HG03521 (cell line): ENCODE results near the gene LHX6.

ENCODE experiments used
- ATAC-seq: cut with Tn5 transposase; IDR thresholded peaks from one replicate; pipeline ENCODE4 v1.9.1; 2021; ENCODE audit warnings: mild to moderate bottlenecking, moderate library complexity; ENCODE audit not compliant: unreplicated experiment

LHX6 gene

GRCh38 chr9:122192914-122193525 is 35.7 kb downstream of the LHX6 start:
- no peak for ATAC-seq

GRCh38 chr9:122192261-122192875 is 36.4 kb downstream of the LHX6 start:
- no peak for ATAC-seq

GRCh38 chr9:122191584-122191983 is 37.2 kb downstream of the LHX6 start:
- ATAC-seq: no peak

GRCh38 chr9:122190597-122191381 is 38.0 kb downstream of the LHX6 start:
- no peak for ATAC-seq

DNA sequence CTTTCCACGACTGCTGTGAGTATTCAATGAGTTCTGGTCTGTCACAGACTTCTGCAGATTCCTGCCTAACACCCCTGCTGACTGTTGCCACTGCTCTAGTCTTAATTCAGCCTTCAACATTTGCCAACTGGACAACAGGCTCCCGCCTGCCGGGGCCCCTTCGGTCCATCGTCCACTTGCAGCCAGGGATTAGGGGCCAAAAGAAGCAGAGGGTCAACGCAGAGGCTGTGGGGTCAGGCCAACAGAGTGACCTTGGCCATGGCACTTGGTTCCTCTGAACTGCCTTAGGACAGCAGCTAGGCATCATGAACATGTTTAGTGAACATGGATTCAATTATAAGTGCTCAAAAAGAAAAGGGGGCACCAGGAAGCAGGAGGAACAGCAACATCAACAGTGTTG is 40.4 kb downstream of the LHX6 start:
- ATAC-seq: no peak

GRCh38 chr9:122186777-122187470 is 41.8 kb downstream of the LHX6 start:
- ATAC-seq: no peak

GRCh38 chr9:122186301-122186700 is 42.5 kb downstream of the LHX6 start:
- no peak for ATAC-seq

DNA sequence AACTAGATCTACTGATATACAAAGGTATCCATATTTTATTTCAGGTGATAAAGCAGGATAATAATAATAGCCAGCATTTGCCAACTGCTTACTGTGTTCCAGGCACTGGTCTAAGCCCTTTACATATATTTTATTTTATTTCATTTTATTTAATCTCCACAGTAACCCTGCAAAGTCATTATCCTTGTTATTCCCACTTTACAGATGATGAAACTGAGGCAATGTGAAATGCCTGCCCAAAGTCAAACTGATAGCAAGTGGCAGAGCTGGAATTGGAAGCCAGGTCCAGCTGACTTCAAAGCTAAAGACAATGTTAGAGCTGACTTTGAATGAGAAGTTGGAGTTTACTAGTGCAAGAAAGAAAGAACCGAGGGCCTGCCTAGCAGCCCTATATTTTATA is 44.2 kb downstream of the LHX6 start:
- no peak for ATAC-seq

- ATAC-seq: no peak
Observed at GRCh38 chr9:122183501-122183900, 45.3 kb downstream of the LHX6 start.

DNA sequence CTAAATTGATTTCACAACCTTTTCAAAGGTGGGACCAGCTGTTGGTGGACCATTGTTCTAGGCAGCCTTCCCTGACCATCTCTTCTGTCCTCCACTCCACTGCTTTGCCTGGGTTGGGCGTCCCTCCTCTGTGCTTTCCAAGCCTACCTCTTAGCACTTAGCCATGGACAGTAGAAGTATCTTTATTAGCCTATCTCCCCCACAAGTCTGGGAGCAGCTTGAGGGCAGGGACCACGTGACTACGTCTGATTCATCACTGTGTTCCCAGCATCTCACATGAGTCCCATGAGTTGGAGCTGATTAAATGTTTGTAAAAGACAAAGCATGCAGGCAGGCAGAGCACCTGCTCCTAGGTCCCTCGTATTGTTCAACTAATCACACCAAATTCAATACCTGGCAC is 48.1 kb downstream of the LHX6 start:
- no peak for ATAC-seq

- ATAC-seq: no peak
Observed at GRCh38 chr9:122179690-122180074, 49.1 kb downstream of the LHX6 start.

GRCh38 chr9:122179054-122179689 is 49.6 kb downstream of the LHX6 start:
- ATAC-seq: no peak

- ATAC-seq: no peak
Observed at GRCh38 chr9:122176916-122177315, 51.8 kb downstream of the LHX6 start.

DNA sequence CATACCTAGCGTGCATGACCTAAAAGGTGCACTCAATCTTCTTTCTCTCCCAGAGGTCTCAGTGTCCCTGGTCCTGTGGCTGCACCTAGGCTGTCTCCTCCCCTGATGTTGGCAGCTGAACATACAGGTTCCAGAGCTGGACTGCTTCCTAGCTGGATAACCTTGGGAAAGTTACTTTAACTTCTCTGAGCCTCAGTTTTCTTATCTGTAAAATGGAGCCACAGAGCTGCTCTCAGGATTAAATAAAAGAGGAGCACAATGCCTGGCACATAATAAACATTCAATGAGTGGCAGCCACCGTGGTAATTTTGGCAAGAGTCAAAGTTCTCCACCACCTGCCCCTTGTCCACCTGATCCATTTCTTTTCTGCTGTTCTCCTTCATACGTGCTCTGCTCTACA is 55.1 kb downstream of the LHX6 start:
- no peak for ATAC-seq

GRCh38 chr9:122172131-122172530 is 56.6 kb downstream of the LHX6 start:
- no peak for ATAC-seq

- no peak for ATAC-seq
Observed at GRCh38 chr9:122168356-122168755, 60.4 kb downstream of the LHX6 start.

DNA sequence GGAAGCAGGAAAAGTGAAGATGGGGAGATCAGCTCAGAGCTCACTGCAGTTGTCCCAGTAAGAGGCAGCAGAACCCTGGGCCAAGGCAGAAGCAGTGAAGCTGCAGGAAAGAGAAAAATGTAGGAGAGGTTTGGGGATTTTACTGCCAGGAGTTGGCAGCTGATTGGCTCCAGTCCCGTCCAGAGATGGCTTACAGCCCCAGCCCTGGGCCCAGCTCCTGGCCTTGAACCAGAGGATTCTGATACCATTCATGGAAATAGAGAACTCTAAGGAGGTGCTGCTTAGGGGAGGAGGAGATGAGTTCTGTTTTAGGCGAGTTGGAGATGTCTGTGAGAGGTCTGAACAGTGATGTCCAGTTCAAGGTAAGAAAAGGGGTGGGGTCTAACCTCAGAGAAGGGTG is 64.5 kb downstream of the LHX6 start:
- no peak for ATAC-seq

- ATAC-seq: no peak
Observed at GRCh38 chr9:122162415-122162814, 66.3 kb downstream of the LHX6 start.

DNA sequence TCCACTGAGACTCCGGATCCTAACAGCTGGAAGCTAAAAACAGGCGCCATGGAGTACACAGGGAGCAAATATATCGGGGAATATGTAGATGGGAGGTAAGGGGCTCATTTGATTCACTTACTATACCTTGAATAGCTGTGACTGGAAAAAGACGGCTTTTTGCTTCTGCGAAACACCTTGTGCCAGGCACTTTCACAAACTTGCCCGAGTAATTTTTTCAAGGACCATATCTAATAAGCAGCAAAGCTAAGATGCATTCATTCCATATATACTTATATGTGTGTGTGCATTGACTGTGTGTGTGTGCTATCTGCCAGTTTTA is 68.9 kb downstream of the LHX6 start:
- no peak for ATAC-seq

- peak; percentile 91 for ATAC-seq
Observed at GRCh38 chr9:122159026-122159924, 69.5 kb downstream of the LHX6 start, which contains the start of the genes MORN5 and NDUFA8. Gene MORN5, plus strand, starts transcription at chr9:122159908. Its CDS starts 65 bp downstream, at chr9:122159973. Gene NDUFA8, minus strand, starts transcription at chr9:122159779. Its CDS starts 102 bp downstream, at chr9:122159677.
